Measurements from ENCODE around the gene KRTAP9-9.
"Not testable (repeated sequence)": the region's sequence is repeated elsewhere in the genome, so short reads cannot be mapped to it uniquely, and the experiment has no call there.

KRTAP9-9 gene

DNA sequence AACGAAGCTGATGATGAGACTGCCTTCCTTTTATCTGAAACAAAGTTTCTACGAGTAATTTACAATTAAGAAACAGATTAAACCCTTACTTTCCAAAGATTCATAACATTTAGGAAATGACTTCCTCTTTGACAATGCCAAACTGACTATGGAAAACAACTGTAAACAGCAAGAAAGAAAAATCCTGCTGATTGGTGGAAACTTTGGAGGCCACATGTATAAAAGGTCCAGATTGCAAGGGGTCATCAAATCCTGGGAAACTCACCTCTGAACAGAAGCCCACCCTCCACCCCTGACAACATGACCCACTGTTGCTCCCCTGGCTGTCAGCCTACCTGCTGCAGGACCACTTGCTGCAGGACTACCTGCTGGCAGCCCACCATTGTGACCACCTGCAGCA, 9.9 kb downstream of the KRTAP9-9 start, which contains the start of gene KRTAP9-6:
KRTAP9-6 (plus strand) TSS at position 301 of the 400 bp plus-strand sequence; CDS start at position 301, 0 bp downstream.
- DNase-seq (ENCODE audit: low read depth), result no peak

DNA sequence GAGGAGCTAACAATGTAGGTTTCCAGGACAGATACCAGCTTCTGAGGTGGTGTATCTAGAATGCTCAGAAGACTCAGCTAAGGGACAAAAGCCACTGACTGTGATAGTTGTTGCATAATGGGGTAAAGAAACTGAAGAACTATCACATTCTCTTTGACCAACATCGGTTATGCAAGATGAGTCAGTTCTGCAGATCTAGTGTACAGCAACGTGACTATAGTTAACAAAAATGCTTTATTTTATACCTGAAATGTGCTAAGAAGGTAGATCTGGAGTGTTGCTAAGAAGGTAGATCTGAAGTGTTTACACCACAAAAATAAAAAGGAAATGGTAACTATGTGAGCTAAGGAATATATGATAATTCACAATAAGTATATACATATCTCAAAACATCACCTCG, 12.5 kb downstream of the KRTAP9-9 start:
- no peak for DNase-seq (ENCODE audit: low read depth)

DNA sequence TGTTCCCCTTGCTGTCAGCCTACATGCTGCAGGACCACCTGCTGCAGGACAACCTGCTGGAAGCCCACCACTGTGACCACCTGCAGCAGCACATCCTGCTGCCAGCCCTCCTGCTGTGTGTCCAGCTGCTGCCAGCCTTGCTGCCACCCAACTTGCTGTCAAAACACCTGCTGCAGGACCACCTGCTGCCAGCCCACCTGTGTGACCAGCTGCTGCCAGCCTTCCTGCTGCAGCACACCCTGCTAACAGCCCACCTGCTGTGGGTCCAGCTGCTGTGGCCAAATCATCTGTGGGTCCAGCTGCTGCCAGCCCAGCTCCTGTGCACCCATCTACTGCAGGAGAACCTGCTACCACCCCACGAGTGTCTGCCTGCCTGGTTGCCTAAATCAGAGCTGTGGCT, 16.1 kb downstream of the KRTAP9-9 start:
- not testable (repeated sequence) for DNase-seq (ENCODE audit: low read depth)

DNA sequence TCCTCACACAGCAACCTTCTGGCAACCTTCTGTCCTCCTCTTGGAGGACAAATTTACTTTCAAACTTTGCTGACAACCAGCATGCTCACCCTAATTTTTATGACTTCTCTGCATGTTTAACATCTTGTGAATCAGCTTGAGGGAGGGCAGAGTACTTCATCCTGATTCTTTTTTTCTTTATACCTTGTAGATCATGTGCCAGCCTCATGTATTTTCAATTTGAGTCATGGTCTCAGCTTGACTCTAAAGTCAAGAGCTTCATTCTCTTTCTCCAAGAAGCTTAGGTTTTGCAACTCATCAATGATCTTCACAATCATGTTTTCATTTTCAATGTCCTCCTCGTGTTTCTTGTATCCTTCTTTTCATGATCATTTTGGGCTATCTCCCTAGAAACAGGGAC, 16.7 kb downstream of the KRTAP9-9 start:
- no peak for DNase-seq (ENCODE audit: low read depth)

DNA sequence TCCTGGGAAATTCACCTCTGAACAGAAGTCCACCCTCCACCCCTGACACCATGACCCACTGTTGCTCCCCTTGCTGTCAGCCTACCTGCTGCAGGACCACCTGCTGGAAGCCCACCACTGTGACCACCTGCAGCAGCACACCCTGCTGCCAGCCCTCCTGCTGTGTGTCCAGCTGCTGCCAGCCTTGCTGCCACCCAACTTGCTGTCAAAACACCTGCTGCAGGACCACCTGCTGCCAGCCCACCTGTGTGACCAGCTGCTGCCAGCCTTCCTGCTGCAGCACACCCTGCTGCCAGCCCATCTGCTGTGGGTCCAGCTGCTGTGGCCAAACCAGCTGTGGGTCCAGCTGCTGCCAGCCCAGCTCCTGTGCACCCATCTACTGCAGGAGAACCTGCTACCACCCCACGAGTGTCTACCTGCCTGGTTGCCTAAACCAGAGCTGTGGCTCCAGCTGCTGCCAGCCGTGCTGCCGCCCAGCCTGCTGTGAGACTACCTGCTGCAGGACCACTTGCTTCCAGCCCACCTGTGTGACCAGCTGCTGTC, 20.5 kb downstream of the KRTAP9-9 start, which contains the start of gene KRTAP9-7:
KRTAP9-7 (plus strand) TSS at position 51 of the 543 bp plus-strand sequence; CDS start at position 51, 0 bp downstream.
- not testable (repeated sequence) for DNase-seq (ENCODE audit: low read depth)

DNA sequence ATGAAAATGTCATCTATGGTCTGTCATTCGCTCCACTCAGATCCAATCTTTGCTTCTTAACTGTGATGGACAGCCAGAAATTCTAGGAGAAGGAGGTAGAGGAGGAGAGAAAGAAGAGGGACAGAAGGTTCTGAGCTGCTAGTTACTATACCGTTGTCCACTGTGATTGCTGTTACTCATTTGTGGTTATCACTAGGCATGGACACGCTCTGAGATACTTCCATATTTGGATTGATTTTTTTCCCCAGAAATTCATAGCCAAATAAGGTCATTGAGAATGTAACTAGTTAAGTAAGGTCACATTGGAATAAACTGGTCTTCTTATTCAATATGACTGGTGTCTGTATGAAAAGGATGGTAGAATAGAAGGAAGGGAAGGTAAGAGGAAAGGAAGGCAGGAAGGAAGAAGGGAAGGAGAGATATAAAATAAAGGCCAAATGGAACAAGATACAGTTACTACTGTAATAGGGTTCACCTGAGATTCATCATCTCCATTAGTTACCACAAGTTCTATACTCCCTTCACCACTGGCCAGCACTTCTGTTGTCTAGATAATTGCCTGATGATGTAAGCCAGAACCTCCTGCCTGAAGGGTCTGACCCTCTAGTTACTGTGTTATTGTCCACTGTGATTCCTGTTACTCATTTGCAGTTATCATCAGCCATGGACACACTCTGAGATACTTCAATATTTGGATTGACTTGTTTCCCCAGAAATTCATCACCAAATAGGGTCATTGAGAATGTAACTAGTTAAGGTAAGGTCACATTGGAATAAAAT, 23.2 kb downstream of the KRTAP9-9 start:
- DNase-seq (ENCODE audit: low read depth), result no peak

DNA sequence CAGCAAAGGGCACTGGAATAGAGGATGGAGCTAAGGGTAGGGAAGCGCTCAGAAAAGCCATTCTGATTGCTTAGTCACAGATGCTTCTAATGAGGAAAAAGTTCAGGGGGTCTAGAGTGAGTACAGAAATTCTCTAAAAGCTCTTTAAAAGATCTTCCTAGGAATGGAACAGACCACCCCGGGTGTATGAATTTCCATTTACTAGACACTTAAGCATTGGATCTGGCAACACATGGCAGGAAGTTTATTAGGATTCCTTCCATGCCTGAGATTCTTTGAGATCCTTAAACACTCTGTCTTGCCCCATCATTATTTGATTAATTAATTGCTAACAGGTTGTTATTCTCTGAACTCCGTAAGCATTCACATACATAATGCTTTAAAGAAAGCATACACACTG, 28.9 kb downstream of the KRTAP9-9 start:
- DNase-seq (ENCODE audit: low read depth), result no peak

DNA sequence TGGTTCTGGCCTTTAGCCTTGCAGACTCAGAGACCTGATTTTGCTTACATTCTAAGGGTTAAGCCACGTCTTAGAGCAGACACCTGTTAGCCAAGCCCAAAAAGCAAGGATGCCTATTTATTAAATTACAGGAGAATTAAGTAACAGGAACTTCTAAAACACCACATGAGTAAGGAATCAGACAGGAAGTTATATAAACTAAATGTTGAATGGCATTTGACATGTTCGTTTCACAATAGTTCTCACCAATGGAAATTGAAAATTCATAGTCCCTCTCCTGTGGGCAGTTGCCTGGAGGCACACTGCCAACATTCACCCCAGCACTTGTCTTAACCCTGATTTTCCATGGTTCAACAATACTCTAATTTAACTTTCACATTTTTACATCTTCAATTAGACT, 29.4 kb downstream of the KRTAP9-9 start:
- DNase-seq (ENCODE audit: low read depth), result no peak

DNA sequence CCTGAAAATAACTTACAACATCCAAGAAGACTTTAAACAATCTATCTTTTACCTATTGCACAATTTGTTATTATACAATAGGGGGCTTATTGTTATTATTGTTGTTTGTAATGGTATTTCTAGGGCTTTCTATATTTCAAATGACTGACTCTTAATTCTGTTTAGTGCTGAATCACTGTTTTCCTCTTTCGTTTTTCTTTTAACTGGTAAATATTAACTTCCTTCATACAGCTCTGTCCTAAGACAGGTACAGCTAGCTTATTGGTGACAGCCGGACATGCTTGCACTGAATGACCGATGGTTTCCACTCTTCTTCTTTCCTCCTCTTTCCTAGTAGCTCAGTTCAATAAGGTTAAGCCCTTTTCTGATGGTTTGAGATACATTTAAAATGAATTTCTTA, 31.9 kb downstream of the KRTAP9-9 start:
- DNase-seq (ENCODE audit: low read depth), result no peak

DNA sequence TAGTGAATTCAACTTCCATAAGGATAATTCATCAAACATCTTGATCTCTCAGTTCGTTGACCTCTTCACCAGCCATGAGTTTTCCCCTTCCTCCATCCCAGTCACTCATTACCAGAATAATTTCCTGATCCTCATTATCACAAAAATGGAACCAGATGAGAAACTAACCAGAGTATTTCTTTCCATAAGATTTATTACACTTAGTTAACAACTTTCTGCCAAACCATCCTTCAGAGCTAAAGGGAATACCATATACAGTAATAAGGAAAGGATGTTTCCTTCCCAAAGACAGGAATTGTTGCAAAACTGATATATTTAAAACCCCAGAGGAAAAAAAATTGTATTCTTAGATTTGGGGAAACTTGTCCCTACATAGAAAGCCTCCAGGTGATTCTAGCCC, 38.8 kb downstream of the KRTAP9-9 start:
- no peak for DNase-seq (ENCODE audit: low read depth)

DNA sequence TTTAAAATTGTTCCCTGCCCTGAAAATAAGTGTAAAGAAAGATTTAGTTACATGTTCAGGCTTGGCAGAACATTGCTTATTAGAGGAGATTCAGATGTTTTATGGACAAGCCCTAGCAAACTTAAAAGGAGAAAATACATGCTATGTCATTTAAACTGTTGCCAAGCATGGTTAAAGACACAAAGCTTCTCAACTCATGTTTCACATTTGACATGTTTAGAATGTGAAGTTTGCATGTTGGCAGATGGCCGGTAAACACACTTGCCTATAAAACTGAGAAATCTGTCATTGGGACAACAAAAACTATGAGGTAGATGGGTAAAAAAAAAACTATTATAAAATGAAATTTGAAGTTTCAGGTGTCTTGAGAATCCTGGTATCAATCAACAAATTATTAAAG, 41.7 kb downstream of the KRTAP9-9 start:
- DNase-seq (ENCODE audit: low read depth), result no peak

DNA sequence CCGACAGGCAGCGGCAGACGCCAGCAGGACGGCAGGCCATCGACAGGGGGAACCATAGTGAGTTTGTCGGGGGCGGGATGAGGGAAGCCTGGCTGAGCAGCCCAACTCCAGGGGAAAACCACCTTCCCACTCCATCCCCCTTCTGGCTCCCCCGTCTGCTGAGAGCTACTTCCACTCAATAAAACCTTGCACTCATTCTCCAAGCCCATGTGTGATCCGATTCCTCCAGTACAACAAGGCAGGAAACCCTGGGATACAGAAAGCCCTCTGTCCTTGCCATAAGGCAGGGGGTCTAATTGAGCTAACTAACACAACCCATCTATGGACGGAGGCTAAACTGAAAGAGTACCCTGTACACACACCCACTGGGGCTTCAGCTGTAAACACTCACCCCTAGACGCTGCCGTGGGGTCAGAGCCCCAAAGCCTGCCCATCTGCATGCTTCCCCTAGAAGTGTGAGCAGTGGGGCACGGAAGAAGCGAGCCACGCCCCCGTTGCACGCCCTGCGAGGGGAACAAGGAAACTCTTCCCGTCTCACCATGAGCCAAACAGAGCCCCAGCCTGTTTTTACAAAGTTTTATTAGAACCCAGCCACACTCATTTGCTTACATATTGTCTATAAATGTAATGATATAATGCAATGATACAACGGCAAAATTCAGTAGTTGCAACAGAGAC, 43.4 kb downstream of the KRTAP9-9 start:
- no peak for DNase-seq (ENCODE audit: low read depth)

DNA sequence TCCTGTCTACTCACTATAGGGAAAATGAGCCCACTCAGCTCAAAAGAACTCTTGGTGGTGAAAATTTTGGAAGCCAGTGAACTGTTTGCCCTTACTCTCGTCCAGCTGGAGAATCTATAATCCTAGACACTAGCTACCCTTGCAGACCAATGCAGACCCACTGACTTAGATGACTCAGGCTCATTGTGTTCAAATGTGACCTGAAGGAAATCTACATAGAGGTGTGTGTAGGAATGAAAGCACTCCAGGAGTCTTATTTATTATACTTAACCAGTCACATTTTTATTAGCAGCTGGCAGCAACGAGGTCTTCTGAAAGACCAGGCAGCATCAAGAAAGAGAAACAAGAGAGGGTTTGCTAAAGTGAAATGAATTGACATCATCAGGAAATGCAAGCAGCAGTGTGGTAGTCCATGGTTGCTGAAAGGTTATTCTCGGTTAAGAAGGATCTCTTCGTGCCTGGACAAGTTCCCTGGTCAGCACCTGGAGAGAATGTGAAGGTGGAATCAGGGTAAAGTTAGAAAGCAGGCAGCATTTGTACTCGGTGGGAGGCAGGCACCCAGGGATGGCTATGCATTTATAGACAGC, 46.1 kb downstream of the KRTAP9-9 start:
- no peak for DNase-seq (ENCODE audit: low read depth)

DNA sequence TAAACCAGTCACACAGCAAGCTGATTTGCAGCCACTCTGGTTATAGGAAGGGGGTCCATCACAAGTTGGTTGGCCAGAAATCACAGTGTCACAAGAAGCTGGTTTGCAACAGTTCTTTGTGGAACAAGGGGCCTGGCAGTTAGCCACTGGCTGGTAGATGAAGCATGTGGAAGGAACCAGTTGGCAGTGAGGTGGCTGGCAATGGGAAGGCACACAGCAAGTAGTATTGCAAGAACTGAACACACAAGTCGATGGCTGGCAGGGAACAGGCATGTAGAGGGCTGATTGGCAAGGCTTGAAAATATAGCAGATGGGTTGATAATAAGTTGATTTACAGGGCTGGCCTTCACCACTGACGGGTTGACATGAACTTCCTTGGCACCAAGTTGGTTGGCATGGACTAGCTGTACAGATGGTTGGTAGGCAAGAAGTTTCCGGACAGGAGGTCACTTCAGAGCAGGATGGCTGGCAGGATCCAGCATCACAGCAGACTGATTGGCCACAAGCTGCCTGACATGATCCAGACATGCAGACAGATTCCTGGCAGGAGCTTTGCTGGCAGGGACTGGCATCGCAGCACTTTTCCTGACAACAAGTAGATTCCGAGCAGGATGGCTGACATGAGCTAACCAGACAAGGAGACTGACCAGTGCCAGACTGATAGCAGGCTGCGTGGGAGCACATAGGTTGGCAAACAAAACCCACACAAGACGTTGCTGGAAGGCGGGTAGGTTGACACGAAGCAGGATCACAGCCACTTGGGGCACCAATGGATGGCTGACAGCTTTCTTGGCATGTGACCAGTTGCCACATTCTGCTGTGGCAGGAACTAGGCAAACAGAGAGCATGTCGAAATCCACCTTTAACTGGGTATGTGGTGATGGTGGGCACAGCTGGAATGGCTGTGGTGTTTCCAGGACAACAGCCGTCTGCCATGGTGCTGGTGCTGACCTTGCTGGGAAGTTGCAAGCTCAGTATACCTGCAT, 47.0 kb downstream of the KRTAP9-9 start, which contains the start of gene KRTAP29-1:
KRTAP29-1 (minus strand) TSS at position 936 of the 986 bp plus-strand sequence; CDS start at position 936, 0 bp downstream.
- no peak for DNase-seq (ENCODE audit: low read depth)

DNA sequence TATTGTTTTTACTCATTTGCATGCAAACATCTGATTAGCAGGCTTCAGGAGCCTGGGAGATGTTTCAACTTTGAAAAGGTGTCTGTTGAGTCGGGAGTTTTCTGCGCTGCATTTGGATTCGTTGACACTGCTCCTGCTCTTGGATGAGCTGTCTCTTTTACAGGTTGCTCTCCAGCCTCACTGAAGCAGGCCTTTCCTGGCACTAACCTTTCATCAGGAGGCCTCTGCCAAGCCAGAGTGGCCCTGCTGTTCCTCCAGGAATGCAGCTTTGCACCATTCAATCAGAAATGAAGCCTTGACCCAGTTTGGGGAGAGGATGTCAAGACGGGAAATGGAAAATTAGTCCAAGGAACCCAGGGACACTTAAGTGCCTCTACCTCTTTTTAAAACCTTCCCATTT, 47.8 kb downstream of the KRTAP9-9 start:
- no peak for DNase-seq (ENCODE audit: low read depth)

DNA sequence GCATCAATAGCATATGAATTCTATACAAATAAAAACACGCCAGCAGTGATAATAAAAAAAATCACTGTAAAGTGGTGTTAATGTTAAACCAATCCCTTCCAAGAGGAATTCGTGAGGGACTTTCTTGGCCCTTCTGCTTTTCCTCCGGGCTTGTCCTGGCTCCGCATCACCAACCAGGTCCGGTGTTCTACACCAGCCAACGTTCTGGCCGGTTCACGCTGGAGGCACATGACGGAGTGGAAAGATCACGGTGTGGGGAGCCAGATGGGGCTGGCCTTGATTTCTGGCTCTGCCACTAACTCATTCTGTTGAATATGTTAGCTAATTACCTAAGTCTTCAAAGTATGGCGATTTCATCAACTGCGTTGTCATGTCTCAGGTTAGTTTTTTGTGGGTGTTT, 48.9 kb downstream of the KRTAP9-9 start:
- DNase-seq (ENCODE audit: low read depth), result no peak
